ENCODE results near the gene NCR3LG1.

GRCh38 chr11:17381156-17381555 is 29.6 kb downstream of the NCR3LG1 start:
- TF ChIP-seq CTCF (IDR thresholded peaks at IDR 0.05) (no peak), POLR2A (IDR thresholded peaks at IDR 0.05) (no peak)

Measured in uterus (tissue), 2 donors.